SK-N-MC (cell line): ENCODE measurements around the gene ACOX3.
A peak's percentile ranks its signal among the peaks of the same experiment; 100 is the strongest.
"Not testable (repeated sequence)": the region's sequence is repeated elsewhere in the genome, so short reads cannot be mapped to it uniquely, and the experiment has no call there.

Experiments
- DNase-seq: peaks from one replicate; pipeline ENCODE4 v3.0.0-alpha.2; 2011; ENCODE audit warnings: low read depth, low spot score
- H3K27ac ChIP-seq: fragments of 200-600 bp; sonication (generic); 2 replicates; pipeline ENCODE4 v1.5.1; 2016; ENCODE audit warnings: mixed run types
- H3K36me3 ChIP-seq: fragments of 200-600 bp; sonication (generic); 2 replicates; pipeline ENCODE4 v1.6.1; 2017; ENCODE audit warnings: antibody characterized with exemption, low read length, mixed read lengths; ENCODE audit not compliant: insufficient read depth
- H3K4me3 ChIP-seq: fragments of 200-600 bp; sonication (generic); 2 replicates; pipeline ENCODE4 v1.5.1; 2016
- H3K9ac ChIP-seq: fragments of 200-600 bp; sonication (generic); 2 replicates; pipeline ENCODE4 v1.8.0; 2017; ENCODE audit warnings: mixed run types, mixed read lengths; ENCODE audit not compliant: insufficient read length
- H3K9me3 ChIP-seq: fragments of 200-600 bp; sonication (generic); 2 replicates; pipeline ENCODE4 v1.6.1; 2017; ENCODE audit warnings: low read depth, mild to moderate bottlenecking, antibody characterized with exemption, low read length, moderate library complexity, mixed read lengths
- EZH2 ChIP-seq: fragments of 200-600 bp; sonication (generic); IDR thresholded peaks from one replicate; pipeline ENCODE4 v1.6.1; 2017; ENCODE audit warnings: antibody characterized with exemption
- FOXP2 ChIP-seq: optimal IDR thresholded peaks from 2 replicates; pipeline ENCODE3; 2011; ENCODE audit warnings: mild to moderate bottlenecking, moderate library complexity; ENCODE audit not compliant: insufficient read depth; ENCODE audit errors: extremely low read length, control extremely low read depth
- POLR2AphosphoS5 ChIP-seq: IDR thresholded peaks from 2 replicates; pipeline ENCODE4 v1.6.1; 2012; ENCODE audit warnings: mild to moderate bottlenecking, low read depth, low read length, borderline replicate concordance

Gene ACOX3

GRCh38 chr4:8428288-8429097 is 12.0 kb downstream of the ACOX3 start:
- no peak for TF ChIP-seq FOXP2
- peak; percentile 34; the same call in 1 of the 2 replicates for TF ChIP-seq POLR2AphosphoS5
- no peaks in the 10 kb centered on the region for H3K9me3 ChIP-seq
- no peak overlapping the region for H3K27ac ChIP-seq
- peak overlapping the region; percentile 80 for H3K4me3 ChIP-seq
- H3K9ac ChIP-seq: peak overlapping the region; percentile 60
- H3K36me3 ChIP-seq: no peaks in the 10 kb centered on the region
- DNase-seq: no peak

GRCh38 chr4:8427761-8428287 is 12.7 kb downstream of the ACOX3 start:
- TF ChIP-seq POLR2AphosphoS5: no peak
- no peak for TF ChIP-seq FOXP2
- no peak for TF ChIP-seq EZH2
- no peaks in the 10 kb centered on the region for H3K36me3 ChIP-seq
- DNase-seq: no peak
- peak overlapping the region; percentile 60 for H3K9ac ChIP-seq
- no peaks in the 10 kb centered on the region for H3K9me3 ChIP-seq
- H3K4me3 ChIP-seq: peak overlapping the region; percentile 80
- H3K27ac ChIP-seq: no peak overlapping the region

GRCh38 chr4:8427262-8427661 is 13.3 kb downstream of the ACOX3 start:
- Histone ChIP-seq H3K9ac (no peak overlapping the region), H3K27ac (no peak overlapping the region), H3K9me3 (no peaks in the 10 kb centered on the region), H3K4me3 (no peak overlapping the region), H3K36me3 (no peaks in the 10 kb centered on the region)
- TF ChIP-seq FOXP2: no peak
- no peak for TF ChIP-seq POLR2AphosphoS5
- TF ChIP-seq EZH2: no peak
- no peak for DNase-seq

- no peak for DNase-seq
- Histone ChIP-seq H3K9ac (no peak overlapping the region), H3K27ac (no peak overlapping the region), H3K36me3 (no peaks in the 10 kb centered on the region), H3K9me3 (no peaks in the 10 kb centered on the region), H3K4me3 (no peak overlapping the region)
- TF ChIP-seq EZH2: no peak
- no peak for TF ChIP-seq POLR2AphosphoS5
- TF ChIP-seq FOXP2: no peak
These were observed 17.7 kb downstream of the ACOX3 start for GRCh38 chr4:8422786-8423185.

GRCh38 chr4:8422327-8422726 is 18.2 kb downstream of the ACOX3 start:
- no peak for TF ChIP-seq POLR2AphosphoS5
- TF ChIP-seq EZH2: no peak
- Histone ChIP-seq H3K9ac (no peak overlapping the region), H3K4me3 (no peak overlapping the region), H3K9me3 (no peaks in the 10 kb centered on the region), H3K36me3 (no peaks in the 10 kb centered on the region), H3K27ac (no peak overlapping the region)
- no peak for DNase-seq

GRCh38 chr4:8420151-8420550 is 20.4 kb downstream of the ACOX3 start:
- not testable (repeated sequence) for DNase-seq, H3K27ac ChIP-seq, H3K9ac ChIP-seq, H3K36me3 ChIP-seq, H3K9me3 ChIP-seq, H3K4me3 ChIP-seq

GRCh38 chr4:8419222-8420041 is 21.1 kb downstream of the ACOX3 start:
- no peak for DNase-seq
- Histone ChIP-seq H3K36me3 (no peaks in the 10 kb centered on the region), H3K4me3 (no peak overlapping the region), H3K9ac (no peak overlapping the region), H3K27ac (no peak overlapping the region), H3K9me3 (no peaks in the 10 kb centered on the region)
- TF ChIP-seq POLR2AphosphoS5: no peak
- TF ChIP-seq FOXP2: no peak
- TF ChIP-seq EZH2: no peak

- Histone ChIP-seq H3K36me3 (no peaks in the 10 kb centered on the region), H3K9ac (no peak overlapping the region), H3K4me3 (no peak overlapping the region), H3K27ac (no peak overlapping the region), H3K9me3 (no peaks in the 10 kb centered on the region)
- DNase-seq: no peak
- TF ChIP-seq FOXP2: no peak
These were observed 23.4 kb downstream of the ACOX3 start for GRCh38 chr4:8417071-8417614.
